CD4-positive, alpha-beta T cell treated with Interleukin-15 for 4 hours (primary cell): ENCODE measurements around the gene PEAK3.
A peak's percentile ranks its signal among the peaks of the same experiment; 100 is the strongest.

Experiments used
- DNase-seq: peaks from one replicate; pipeline ENCODE4 v3.0.0-alpha.2; 2020; ENCODE audit warnings: low spot score

The PEAK3 gene

DNA sequence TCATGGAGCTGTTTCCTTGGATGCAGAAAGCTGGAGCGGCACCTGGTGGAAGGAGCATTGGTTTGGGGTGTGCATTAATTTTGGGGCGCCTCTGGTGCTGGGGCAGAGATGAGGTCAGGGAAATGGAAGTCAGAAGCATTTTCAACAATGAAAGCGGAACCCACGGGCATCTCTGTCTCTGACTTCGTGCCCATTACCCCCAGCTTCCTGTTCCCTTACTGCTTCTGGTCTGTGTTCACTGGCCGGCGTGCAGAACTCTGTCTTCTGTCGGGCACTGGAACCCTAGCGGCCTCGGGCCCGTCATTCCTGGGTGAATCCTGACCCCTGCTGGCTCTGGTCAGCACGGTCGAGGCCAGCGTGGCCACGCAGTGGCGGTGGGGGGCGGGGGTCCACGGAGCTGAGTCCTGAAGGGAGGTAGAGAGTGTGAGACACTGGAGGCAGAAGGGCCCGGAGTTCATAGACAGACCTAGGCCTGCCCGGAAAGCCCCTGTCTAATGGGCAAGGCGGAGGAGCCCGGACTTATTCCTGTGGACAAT lies 33.9 kb upstream of the PEAK3 start:
- DNase-seq, result peak; percentile 8

DNA sequence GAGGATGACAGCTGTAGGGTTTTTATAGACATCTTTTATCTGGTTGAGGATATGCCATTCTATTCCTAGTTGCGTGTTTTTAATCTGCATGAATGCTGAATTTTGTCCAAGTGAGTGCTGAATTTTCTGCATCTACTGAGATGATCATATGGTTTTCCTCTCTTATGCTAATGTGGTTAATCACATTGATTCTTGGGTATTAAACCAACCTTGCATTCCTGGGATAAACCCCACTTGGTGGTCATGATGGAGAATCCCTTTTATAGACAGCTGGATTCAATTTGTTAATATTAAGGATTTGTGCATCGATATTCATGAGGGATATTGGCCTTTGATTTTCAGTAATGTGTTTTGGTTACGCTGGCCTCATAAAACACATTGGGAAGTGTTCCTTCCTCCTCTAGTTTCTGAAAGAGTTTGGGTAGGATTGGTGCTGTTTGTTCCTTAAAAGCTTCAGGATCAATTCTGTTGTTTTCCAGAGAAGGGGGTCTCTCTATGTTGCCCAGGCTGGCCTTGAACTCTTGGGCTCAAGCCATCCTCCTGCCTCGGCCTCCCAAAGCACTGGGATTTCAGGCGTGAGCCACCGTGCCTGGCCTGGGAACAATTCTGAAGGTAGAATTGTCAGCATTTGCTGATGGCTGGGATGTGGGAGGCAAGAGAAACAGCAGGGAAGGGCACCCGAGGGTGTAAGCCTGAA lies 33.3 kb upstream of the PEAK3 start:
- DNase-seq, result no peak

DNA sequence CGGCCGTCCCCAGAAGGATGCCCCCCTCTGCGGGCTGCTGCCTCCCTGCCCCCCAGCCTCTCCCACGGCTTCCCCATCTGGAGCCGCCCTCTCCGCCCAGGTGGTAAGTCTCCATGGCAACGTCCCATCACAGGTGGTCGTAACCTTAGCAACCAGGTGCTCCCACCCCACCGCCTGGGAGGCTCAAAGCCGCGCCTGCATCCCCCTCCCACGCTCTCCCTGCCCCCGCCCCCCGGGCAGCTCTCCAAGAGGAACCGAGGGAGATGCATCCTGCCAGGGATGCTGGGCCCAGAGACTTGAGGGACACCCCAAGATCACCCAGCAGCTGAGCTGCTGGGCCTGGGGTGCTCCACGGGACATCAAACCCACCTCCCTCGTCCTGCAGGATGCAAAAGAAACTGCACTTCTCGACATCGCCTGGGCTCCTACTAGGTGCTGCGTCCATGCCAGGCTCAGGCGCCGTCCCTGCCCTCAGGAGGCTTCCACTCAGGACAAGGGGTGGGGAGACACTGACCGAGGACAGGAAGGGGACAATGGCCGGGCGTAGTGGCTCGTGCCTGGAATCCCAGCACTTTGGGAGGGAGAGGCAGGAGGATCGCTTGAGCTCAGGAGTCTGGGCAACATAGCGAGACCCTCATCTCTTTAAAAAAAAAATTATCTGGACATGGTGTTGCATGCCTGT lies 31.0 kb upstream of the PEAK3 start:
- DNase-seq, result no peak

DNA sequence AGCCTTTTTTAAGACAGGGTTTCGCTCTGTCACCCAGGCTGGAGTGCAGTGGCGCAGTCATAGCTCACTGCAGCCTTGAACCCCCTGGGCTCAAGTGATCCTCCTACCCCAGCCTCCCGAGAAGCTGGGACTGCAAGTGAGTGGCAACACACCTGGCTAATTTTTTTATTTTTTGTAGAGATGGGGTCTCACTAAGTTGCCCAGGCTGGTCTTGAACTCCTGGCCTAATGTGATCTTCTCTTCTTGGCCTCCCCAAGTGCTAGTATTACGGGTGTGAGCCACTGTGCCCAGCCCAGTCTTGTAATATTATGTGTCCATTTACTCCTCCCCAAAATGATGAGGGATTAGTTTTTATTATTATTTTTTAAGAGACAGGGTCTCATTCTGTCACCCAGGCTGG lies 29.1 kb upstream of the PEAK3 start:
- DNase-seq, result no peak

DNA sequence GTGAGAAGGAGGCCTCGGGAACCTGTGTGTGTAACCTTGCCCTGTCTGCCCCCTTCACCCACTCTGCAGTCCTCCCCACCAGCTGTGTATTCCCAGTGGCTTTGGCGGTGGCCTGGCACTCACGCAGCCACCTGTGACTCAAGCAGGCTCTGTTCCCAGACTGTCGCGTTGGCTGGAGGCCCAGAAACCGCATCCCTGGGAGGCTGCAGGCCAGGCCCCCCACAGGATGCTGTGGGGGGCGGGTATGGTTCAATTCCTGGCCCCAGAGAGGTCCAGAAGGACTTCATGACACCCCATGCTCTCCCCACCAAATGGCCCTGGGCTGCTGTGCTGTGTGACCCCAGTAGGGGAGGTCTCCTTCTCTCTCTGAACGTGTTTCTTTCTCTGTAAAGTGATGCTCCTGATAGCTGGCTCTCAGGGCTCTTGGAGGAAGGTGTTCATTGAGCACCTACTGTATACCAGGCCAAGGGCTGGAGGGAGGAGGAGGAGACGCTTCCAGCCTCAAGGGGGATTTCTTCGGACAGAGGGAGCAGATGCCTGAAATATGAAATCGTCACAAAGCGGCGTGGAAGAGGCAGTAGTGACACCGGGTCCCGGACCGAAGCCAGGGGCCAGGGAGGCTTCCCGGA lies 27.9 kb upstream of the PEAK3 start:
- no peak for DNase-seq

DNA sequence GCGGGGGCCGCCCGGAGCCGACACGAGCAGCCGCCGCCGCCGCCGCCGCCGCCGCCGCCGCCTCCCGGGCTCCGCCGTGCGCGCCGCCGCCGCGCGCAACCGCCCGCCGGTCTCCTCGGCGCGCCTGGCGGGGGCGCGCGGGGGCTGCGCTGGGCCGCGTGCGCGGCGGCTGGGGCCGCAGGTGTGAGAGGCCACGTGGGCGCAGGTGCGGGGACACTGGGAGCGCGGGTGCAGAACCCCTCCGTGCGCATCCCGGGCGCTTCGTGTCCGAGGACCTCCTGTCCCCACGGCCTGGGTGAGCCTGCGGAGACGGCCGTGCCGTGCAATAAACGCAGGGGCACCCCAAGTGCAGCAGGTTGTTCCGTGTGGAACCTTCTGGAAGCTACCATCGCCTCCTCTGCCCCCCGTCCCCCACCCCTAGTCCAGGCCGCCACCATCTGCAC lies 26.2 kb upstream of the PEAK3 start, which contains the start of gene LINGO3:
Gene LINGO3, minus strand, starts transcription at position 41 of the 443 bp plus-strand sequence. CDS start 16,378 bp downstream, outside the sequence.
- DNase-seq, result no peak

DNA sequence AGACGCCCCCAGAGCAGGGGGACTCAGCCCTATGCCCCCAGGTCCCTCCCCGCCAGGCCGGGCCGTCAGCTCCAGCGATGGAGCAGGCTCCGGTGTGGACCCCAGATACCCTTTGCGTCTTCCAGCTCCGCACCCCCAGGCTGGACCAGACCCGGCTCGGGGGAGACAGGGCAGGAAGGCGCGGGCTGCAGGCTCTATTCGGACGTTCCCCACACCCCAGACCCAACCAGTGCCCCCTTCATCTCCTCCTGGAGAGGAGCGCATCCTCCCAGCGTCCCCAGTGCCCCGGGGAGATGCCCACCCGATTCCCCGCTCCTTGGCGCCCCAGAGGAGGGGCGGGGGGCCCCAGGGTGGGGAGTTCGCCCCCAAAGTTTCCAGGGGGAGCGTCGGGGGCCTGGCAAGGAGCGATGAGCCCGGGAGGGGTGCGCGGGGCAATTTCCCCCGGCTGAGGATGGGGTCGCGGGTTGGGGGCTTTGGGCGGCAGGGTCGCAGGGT lies 25.6 kb upstream of the PEAK3 start:
- DNase-seq, result no peak

DNA sequence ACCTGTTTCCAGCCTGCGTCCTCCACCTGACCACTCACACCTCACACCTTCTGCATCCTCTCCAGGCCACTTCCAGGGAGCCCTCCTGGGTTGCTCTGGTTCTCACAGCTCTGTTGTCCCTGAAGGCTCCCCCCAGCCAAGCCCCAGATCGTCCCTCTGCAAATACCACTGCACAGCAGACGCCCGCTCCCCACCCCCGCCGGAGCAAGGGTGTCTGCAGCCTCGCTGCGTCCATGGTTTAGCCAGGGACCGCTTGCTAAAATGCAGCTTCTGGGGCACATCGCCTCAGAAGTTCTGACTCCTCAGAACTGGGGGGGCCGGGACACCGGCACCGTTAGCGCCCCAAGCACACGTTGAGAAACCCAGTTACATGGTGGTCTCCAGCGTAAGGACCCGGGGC lies 25.0 kb upstream of the PEAK3 start:
- no peak for DNase-seq

DNA sequence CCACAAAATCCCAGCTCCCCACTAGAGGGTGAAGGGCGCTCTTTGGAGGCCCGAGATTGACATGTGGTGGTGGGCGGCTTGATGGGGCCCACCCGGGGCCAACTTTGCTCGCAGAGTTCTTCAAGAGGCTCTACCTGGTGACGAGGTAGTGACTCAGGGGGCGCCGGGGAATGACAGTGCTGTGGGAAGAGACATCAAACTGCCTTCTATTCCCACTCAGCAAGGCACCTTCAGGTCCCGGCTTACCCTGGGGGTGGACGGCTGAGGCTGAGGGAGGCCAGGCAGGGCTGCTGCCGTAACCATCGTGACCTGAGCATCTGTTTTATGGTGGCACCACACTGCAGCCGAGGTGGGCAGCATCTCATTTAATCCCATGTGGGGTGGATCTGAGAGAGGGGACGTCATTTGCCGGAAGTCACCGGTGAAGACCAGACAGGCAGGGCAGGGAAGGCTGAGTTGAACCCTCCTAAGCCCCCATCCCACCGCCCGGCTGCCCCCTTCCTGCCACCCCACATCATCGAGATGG lies 24.4 kb upstream of the PEAK3 start:
- no peak for DNase-seq

DNA sequence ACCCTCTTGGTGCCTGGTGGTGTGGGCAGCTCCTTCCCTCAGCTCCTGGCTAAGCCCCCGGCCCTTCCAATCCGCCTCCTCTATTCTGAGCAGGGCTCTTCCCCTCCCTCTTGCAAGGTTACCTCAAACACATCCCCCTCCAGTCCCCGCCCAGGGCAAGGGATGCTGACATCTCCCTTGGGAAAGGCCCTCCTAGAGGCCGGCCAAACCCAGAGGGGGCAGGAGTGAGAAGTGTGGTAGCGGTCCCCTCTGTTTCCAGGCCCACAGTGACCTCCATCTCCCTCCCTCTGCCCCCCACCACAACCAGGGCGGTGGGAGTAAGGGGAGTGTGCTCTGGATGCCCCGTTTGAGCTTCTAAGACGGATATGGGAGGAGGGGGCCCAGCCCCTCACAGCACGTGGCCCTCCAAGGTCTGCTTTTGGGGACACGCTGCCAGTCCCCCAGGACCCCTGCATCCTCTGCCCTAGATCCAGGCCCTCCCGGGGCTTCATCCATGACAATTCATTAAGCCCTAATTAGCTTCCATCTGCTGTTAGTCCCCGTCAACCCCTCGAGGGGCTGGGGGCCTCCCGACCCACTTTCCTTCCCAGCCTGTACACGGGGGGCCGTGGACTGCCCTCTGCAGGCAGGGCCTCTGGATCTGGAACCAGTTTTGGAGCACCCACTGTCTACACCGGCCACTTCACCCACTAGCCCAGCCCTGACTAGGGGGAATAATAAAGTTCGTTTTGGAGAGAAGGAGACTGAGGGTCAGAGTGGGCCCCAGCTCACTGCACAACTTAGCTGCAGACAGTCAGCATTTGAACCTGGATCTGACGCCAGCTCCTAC lies 23.7 kb upstream of the PEAK3 start:
- no peak for DNase-seq

DNA sequence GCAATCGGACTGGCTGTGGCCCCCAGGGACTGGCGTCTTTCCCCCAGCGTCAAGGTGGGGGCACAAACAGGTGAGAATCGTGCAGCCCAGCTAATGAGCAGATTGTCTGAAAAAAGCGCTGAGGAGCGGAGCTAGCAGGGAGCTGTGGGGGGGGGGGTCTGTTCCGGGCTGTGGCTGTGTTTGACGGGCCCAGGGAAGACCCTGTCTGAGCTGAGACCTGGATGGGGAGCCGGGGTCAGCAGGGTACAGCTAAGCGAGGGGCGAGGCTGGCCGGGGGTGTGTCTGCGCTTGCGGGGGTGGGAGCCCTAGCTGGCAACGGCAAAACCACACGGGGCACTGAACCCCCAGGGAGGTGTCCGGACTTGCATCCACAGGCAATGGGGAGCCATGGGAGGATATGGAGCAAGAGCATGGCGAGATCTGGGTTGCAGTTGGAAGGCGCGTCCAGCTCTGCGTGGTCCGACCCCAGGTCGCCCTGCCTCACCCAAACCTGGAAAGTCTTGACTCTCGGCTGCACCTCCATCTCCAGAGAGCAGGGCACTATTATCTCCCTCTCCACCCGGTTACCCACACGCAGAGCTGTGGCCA lies 21.3 kb upstream of the PEAK3 start:
- no peak for DNase-seq

DNA sequence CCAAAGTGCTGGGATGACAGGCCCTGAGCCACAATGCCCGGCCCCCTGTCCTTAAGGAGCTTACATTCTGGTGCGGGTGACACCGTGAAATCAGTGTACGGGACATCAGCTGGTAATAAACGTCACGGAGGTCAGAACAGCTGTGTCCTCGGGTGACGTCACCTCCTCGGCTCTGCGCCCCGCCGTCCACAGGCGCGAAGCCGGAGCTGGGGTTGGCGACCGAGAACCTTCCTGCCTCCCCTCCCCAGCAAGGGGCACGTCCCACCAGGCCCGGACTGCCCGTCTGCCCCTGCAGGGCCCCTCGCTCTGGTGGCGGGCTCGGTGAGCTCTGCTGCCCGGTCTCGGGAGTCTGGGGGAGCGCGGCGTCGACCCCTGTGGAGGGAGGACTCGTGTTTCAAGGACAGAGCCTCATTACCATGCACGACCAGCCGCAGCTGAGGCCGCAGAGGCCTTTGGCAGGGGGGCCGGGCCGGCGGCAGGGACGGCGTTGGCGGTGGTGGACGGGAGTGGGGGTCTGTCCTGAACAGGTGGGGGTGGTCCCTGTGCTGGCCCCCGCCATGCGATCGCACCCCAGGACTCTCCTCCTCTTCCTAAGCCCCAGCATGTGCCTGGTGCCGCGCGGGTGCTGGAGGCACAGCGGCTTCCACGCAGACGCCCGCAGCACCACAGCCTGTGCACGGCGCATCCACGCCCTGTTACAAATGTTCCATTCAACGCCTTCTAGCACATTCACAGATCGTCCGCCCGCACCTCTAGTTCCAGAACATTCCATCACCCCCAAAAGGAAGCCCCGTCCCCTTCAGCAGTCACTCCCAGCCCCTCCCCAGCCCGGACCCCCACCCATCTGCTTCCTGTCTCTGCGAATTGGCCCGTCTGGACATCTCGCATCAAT lies 20.6 kb upstream of the PEAK3 start:
- no peak for DNase-seq

DNA sequence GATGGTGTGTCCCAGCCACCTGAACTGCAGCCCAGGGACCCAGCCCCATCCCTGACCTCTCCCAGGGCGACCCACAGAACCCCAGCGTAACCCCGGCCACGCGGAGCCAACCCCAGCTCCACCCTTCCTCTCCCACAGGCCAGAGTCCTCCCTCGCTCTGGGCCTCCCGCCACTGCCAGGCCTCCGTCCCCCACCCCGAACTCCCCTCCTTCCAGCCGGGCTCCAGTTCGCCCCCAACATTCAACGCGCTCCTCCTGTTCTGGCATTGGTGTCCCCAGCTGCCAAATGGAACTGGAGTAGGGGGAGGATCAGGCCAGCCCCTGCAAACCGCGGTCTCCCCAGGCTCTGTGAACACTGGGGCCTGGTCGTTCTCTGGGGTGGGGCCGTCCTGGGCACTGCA lies 18.6 kb upstream of the PEAK3 start:
- DNase-seq, result no peak

DNA sequence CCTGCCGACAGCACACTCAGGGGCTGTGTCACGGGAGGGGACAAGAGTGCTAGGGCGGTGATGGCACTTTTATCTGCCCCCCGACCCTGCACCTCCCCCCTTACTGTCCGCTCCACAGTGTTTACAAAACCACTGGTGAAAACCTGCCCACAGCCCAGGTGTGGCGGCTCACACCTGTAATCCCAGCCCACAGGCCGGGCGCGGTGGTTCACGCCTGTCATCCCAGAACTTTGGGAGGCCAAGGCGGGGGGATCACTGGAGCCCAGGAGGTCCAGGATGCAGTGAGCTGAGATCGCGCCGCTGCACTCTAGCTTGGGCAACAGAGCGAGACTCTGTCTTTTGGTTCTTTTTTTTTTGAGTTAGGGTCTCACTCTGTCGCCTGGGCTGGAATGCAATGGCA lies 14.2 kb upstream of the PEAK3 start:
- DNase-seq, result no peak

DNA sequence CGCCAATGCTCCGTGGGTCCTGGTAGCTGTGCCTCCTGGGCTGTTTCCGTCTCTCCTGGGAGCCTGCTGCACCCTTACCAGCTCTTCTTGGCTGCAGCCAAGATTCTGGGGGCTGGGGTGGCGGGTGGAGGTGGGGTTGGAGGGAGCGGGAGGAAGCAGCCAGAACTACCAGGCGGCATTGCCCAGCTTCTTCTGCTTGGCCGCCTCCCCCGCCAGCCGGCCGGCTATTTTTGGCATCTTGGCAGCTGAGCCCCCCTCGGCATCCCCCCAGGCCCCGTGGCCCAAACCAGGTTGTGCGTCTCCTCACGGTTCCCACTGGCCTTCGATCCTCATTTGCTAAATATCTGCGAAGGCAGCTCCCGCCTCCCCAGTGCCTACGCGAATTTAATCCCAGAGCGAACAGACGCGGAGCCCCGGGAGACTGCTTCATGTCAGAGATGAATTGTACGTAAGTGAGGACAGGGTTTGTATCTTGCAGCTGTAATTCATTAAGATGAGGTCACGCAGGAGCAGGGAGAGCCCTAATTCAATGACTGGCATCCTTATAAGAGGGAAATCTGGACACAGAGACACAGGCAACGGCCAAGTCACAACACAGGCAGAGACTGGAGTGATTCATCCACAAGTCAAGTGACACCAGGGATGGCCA lies 12.8 kb upstream of the PEAK3 start:
- no peak for DNase-seq

DNA sequence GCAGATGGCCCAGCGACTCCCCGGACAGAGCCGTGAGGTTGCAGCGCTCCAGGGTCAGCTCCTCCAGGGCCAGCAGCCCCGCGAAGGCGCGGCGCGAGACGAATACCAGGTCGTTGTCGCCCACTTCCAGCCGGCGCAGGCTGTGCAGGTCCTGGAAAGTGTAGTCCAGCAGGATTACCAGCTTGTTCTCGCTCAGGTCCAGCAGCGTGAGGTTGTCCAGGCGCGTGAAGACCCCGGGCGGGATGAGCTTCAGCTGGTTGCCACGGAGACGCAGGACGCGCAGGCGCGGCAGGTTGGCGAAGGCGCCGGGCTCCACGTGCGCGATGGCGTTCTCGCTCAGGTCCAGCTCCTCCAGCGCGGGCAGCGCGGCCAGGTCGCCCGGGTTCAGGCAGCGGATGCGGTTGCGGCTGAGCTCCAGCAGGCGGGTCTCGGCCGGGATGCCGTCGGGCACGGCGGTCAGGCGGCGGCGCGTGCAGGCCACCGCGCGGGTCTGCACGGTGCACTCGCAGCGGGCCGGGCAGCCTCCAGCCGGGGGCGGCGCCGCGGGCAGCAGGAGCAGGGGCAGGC lies 9.3 kb upstream of the PEAK3 start:
- DNase-seq, result no peak

DNA sequence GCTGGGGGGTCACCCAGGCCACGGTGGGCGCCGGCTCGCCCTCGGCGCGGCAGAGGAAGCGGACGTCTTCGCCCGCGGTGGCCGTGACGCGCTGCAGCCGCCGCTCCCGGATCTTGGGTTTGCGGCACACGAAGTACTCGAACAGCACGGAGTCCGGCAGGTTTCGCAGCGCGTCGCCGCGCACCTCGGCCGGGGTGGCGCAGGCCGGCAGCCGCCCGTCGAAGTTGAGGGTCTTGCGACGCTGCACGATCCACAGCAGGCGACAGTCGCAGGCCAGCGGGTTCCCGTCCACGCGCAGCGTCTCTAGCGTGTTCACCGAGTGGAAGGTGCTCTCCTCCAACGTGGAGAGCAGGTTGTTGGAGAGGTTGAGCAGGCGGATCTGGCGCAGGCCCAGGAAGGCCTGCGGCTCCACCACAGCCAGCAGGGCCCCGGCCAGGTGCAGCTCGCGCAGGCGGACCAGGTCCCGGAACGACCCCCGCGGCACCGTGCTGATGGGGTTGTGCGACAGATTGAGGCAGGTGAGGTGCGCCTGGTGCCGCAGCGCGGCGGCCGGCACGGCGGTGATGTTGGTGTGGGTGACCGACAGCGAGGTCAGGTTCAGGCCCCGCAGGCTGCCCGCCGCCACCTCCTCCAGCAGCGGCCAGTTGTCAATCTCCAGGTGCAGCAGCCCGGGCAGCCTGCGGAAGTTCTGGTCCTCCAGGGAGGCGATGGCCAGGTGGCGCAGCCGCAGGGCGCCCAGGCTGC lies 8.6 kb upstream of the PEAK3 start:
- DNase-seq, result no peak

DNA sequence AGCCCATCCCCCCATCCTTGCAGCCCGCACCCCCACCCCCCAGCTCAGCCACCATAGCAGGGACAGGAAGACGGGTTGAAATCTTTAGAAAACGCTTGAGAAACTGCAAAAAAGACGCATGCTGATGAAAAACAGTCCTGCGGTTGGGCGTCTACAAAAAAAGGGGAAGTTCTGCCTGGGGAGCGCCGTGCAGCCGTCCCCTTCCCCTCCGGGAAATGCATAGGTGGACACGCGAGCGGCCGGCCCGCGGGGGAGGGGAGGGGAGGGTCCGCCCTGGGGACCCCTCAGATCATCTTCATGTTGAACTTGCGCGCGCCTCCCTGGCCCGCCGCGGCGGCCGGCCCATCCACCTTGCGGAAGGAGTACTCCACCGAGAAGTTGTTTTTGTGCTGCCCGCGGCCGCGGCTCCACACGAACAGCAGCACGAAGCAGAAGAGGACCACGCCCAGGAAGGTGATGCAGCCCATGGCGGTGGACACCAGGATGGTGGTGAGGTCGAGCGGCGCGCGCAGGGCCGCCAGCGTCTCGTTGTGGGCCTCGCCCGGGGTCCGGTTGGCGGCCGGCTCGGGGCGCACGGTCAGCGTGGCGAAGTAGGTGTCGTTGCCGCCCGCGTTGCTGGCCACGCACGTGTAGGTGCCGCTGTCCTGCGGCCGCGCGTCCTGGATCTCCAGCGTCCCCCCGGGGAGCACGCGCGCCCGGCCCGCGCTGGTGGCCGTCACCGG lies 7.9 kb upstream of the PEAK3 start:
- peak; percentile 38 for DNase-seq
